KBM-7 (cell line): Measurements from ENCODE around the gene PRTG.
A peak's percentile ranks its signal among the peaks of the same experiment; 100 is the strongest.
"Not testable (repeated sequence)": the region's sequence is repeated elsewhere in the genome, so short reads cannot be mapped to it uniquely, and the experiment has no call there.

Experiments
- DNase-seq: peaks from one replicate; pipeline ENCODE4 v3.0.0-alpha.2; 2015
- in situ Hi-C: fragments of 300-500 bp; cut with MboI; formaldehyde crosslinking; loops from 2 replicates; pipeline ENCODE4 v1.14.3; 2020; ENCODE audit warnings: low sequenced_read_pairs, low pct_unique_long_range_greater_than_20kb, mixed read lengths

Gene PRTG

GRCh38 chr15:55654561-55655031 lies 88.4 kb downstream of the PRTG start:
- DNase-seq: no peak
- in situ Hi-C loops: no loop called here

- in situ Hi-C loops: no loop called here
- DNase-seq: no peak
Observed at GRCh38 chr15:55652909-55653495, 90.0 kb downstream of the PRTG start.

GRCh38 chr15:55652359-55652758 lies 90.6 kb downstream of the PRTG start:
- DNase-seq: no peak
- in situ Hi-C loops: no loop called here

GRCh38 chr15:55649058-55649423 lies 93.9 kb downstream of the PRTG start:
- DNase-seq: no peak
- in situ Hi-C loops: loop anchor here (10.0 kb wide), 1 partner anchor 146 kb away; no protein-coding TSS in a partner anchor

GRCh38 chr15:55638764-55639163 lies 104.2 kb downstream of the PRTG start:
- no peak for DNase-seq
- in situ Hi-C loops: no loop called here

GRCh38 chr15:55637086-55637485 lies 105.9 kb downstream of the PRTG start:
- in situ Hi-C loops: no loop called here

GRCh38 chr15:55633731-55634130 lies 109.2 kb downstream of the PRTG start:
- in situ Hi-C loops: no loop called here

More at GRCh38 chr15:55637086-55637485, 105.9 kb downstream of the PRTG start:
- no peak for DNase-seq

GRCh38 chr15:55632434-55632833 lies 110.5 kb downstream of the PRTG start:
- in situ Hi-C loops: no loop called here
- no peak for DNase-seq

More at GRCh38 chr15:55633731-55634130, 109.2 kb downstream of the PRTG start:
- DNase-seq: no peak

- DNase-seq: no peak
- in situ Hi-C loops: no loop called here
Observed at GRCh38 chr15:55630858-55631257, 112.1 kb downstream of the PRTG start.

GRCh38 chr15:55628369-55628730 lies 114.6 kb downstream of the PRTG start:
- in situ Hi-C loops: no loop called here

GRCh38 chr15:55627730-55628368 lies 115.1 kb downstream of the PRTG start:
- in situ Hi-C loops: no loop called here
- no peak for DNase-seq

More at GRCh38 chr15:55628369-55628730, 114.6 kb downstream of the PRTG start:
- DNase-seq: no peak

GRCh38 chr15:55619783-55620182 lies 123.2 kb downstream of the PRTG start:
- DNase-seq: peak; percentile 17
- in situ Hi-C loops: no loop called here

GRCh38 chr15:55618387-55618786 lies 124.6 kb downstream of the PRTG start:
- no peak for DNase-seq
- in situ Hi-C loops: no loop called here

- no peak for DNase-seq
- in situ Hi-C loops: no loop called here
Observed at GRCh38 chr15:55615445-55615844, 127.5 kb downstream of the PRTG start.

- DNase-seq: no peak
- in situ Hi-C loops: no loop called here
Observed at GRCh38 chr15:55613727-55614126, 129.2 kb downstream of the PRTG start.

- in situ Hi-C loops: no loop called here
- DNase-seq: no peak
Observed at GRCh38 chr15:55606214-55606613, 136.7 kb downstream of the PRTG start.

- in situ Hi-C loops: no loop called here
- DNase-seq: no peak
Observed at GRCh38 chr15:55601374-55601773, 141.6 kb downstream of the PRTG start.

GRCh38 chr15:55599439-55599838 lies 143.5 kb downstream of the PRTG start:
- DNase-seq: no peak
- in situ Hi-C loops: no loop called here

GRCh38 chr15:55593019-55593418 lies 149.9 kb downstream of the PRTG start:
- in situ Hi-C loops, DNase-seq: not testable (repeated sequence)

- in situ Hi-C loops: no loop called here
- DNase-seq: no peak
Observed at GRCh38 chr15:55590788-55591187, 152.2 kb downstream of the PRTG start.

- in situ Hi-C loops: no loop called here
- DNase-seq: no peak
Observed at GRCh38 chr15:55589287-55589686, 153.7 kb downstream of the PRTG start.
